GM21447 (cell line): ENCODE data around the gene ZFYVE9.
"Not testable (repeated sequence)": the region's sequence is repeated elsewhere in the genome, so short reads cannot be mapped to it uniquely, and the experiment has no call there.

Source experiments
- ATAC-seq: cut with Tn5 transposase; IDR thresholded peaks from one replicate; pipeline ENCODE4 v1.9.1; 2021; ENCODE audit not compliant: unreplicated experiment

The ZFYVE9 gene

GRCh38 chr1:52190500-52191252, 48.8 kb downstream of the ZFYVE9 start:
- ATAC-seq = no peak

GRCh38 chr1:52191395-52191965, 49.6 kb downstream of the ZFYVE9 start:
- no peak for ATAC-seq

DNA sequence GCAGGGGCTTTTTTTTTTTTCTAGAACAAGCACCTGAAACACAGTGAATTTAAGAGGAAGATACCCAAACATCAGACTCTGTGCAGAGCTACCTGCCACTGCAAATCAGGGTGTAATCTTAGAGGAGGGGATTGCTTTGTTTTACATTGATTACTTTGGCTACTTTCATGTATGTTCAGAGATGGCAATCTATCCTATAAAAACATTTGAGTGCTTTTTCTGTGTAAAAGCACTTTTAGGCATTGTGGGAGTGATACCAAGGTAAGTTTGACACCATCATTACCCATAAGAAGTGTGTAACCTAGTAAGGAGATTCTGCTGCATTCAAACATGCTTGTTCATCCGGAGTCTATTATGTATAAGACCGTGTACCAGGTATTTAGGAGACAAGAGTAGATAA, 50.1 kb downstream of the ZFYVE9 start:
- ATAC-seq = no peak

- no peak for ATAC-seq
These were observed 50.5 kb downstream of the ZFYVE9 start for GRCh38 chr1:52192436-52192835.

GRCh38 chr1:52193985-52194384, 52.1 kb downstream of the ZFYVE9 start:
- ATAC-seq = no peak

DNA sequence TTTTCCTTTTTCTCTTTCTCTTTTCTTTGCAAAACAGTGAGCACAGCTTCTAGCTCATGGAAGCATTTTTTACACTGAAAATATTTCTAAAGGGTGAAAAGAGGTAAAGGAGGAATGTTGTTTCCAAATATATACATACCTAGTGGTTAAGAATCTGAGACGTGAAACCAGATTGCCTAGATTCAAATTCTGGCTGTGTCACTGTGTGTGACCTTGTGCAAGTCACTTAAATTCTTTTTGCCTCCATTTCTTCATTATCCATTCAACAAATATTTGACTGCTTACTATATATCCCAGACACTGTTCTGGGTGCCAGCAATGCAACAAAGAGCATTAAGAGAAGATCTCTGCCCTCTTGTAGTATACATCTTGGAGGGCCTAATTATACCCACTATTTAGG, 53.3 kb downstream of the ZFYVE9 start:
- no peak for ATAC-seq

- no peak for ATAC-seq
These were observed 62.2 kb downstream of the ZFYVE9 start for GRCh38 chr1:52203935-52204625.

DNA sequence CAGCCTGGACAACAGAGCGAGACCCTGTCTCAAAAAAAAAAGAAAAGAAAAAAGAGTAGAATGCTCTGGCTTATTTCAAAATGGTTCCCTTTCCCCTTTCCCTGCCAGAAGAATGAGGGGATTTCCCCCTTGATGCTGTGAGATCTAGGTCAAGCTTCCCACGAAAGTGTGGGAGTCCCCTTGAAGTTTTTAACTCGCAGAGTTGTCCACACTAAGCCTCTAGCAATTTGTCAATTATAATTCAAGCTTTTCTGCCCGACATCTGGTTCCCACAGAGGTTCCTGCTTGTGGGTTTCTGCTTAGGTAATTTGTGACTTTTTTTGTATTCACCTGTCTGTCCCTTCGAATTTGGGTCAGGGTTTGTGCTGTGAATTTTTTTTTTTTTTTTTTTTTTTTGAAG, 62.8 kb downstream of the ZFYVE9 start:
- ATAC-seq = no peak

GRCh38 chr1:52206686-52207085, 64.8 kb downstream of the ZFYVE9 start:
- ATAC-seq = not testable (repeated sequence)

DNA sequence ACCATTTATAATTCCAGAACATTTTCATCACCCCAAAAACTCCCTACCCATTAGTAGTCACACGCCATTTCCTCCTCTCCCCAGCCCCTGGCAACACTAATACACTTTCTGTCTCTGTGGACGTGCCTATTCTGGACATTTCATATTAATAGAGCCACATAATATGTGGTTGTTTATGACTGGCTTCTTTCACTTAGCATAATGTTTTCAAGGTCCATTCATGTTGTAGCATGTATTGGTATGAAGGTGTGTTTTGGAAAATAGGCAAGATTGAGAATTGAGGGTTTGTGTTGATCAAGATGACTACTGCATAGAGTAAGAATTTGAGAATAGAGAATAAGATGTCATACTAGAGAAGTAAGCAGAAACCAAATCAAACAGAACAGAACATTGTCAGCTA, 67.5 kb downstream of the ZFYVE9 start:
- ATAC-seq = no peak

DNA sequence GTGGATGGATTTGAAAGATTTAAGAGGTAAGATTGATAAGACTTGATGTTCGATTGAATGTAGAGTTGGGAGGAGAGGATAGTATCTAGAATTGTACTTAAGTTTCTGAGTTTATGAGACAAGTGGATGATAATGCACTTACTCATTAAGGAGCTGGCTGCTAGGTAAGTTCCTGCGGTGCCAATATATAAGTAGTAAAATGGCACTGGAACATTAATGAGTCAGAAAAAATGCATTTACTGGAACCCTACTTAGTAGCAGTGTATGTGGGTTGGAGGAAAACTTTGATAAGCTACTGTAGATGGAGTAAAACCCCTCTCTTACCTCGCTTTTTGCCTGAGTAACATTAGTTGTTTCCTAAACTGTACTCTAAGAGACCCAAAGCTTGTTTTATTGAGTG, 68.2 kb downstream of the ZFYVE9 start:
- ATAC-seq = no peak

DNA sequence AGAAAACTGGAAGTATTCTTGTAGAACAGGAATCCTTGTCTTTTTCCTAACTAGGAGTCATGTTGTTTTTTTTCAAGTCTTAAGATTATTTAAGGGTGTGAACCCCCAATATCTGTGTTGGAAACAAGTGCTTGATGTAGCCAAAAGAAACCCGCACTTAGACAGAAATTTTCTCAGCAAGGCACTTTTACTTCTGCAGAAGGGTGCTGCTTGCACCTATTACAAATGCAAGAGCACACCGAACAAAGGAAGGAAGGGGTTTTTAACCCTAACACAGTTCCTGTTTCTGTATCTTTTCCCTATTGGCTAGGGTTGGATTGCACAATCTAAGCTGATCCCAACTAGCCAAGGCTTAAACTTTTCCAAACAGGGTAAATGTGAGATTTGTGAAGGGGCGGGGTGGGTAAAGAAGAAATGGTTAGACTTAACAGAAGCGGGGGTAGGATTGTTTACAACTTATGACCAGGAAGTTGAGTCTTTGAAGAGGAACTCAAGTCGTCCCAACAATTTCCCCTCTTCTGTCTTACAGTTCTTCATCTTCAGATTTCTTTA, 75.1 kb downstream of the ZFYVE9 start:
- no peak for ATAC-seq

- ATAC-seq = no peak
These were observed 83.3 kb downstream of the ZFYVE9 start for GRCh38 chr1:52225174-52225573.

- ATAC-seq = no peak
These were observed 87.6 kb downstream of the ZFYVE9 start for GRCh38 chr1:52229494-52229893.

- no peak for ATAC-seq
These were observed 91.6 kb downstream of the ZFYVE9 start for GRCh38 chr1:52233463-52233862.

DNA sequence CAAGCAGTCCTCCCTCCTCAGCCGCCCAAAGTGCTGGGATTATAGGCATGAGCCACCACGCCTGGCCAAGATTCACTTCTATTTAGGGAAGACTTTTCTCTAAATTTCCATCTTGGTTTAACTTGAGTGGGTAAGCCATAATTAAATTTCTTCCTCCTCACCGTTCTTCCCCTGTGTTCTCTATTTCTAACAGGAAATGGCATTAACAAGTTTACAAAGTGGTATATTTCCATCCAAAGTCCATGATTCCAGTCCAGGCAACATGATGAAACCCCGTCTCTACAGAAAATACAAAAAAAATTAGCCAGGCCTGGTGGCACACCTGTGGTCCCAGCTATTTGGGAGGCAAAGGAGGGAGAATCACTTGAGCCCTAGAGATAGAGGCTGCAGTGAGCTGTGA, 92.1 kb downstream of the ZFYVE9 start:
- ATAC-seq = no peak

DNA sequence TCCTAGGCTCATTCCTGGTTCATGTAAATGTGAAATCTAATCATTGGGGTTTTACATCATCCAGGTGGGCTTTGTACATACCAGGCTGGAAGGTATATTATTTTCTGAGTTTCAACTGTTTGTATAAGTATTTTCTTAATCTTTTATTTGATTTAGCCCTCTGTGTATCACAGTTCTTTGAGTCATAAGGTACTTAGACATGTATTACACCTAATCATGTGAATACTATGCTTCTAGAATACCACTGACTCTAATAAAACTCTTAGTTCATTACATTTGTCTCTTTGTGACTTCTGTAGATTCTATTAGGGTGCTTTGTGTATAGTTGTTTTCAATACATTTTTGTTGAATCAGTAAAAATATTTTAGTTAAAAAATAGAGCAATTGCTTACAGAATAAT, 92.8 kb downstream of the ZFYVE9 start:
- no peak for ATAC-seq

GRCh38 chr1:52235646-52236045, 93.8 kb downstream of the ZFYVE9 start:
- no peak for ATAC-seq

- ATAC-seq = no peak
These were observed 95.5 kb downstream of the ZFYVE9 start for GRCh38 chr1:52237430-52237829.

DNA sequence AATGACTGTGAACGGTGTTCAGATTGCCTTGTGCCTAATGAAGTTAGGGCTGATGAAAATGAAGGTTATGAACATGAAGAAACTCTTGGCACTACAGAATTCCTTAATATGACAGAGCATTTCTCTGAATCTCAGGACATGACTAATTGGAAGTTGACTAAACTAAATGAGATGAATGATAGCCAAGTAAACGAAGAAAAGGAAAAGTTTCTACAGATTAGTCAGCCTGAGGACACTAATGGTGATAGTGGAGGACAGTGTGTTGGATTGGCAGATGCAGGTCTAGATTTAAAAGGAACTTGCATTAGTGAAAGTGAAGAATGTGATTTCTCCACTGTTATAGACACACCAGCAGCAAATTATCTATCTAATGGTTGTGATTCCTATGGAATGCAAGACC, 96.6 kb downstream of the ZFYVE9 start:
- no peak for ATAC-seq

- no peak for ATAC-seq
These were observed 97.2 kb downstream of the ZFYVE9 start for GRCh38 chr1:52238887-52239707.
